Endometrial microvascular endothelial cells (primary cell): ENCODE results near the gene OR4C12. TPM values are rescaled to one million over a fixed set of nuclear protein-coding genes. Genes with fewer than 3 reads are reported as not detected.
"Not testable (repeated sequence)": the region's sequence is repeated elsewhere in the genome, so short reads cannot be mapped to it uniquely, and the experiment has no call there.

Source experiments
- in situ Hi-C: cut with HindIII; loops from 2 replicates; pipeline ENCODE4 v1.10.0; 2017; ENCODE audit warnings: low sequenced_read_pairs, low pct_unique_long_range_greater_than_20kb; ENCODE audit errors: inconsistent ontology term
- total RNA-seq: library from RNA; depleted of rRNA; stranded (reverse); fragments of >200 nt; gene quantifications from one replicate; pipeline ENCODE4 v1.2.3, GENCODE V29; 2015; ENCODE audit errors: inconsistent ontology term

The OR4C12 gene
- total RNA-seq: not detected

- in situ Hi-C loops: not testable (repeated sequence)
Observed at GRCh38 chr11:49982435-49982834, at the start of gene OR4C12. TSS of gene OR4C12 (minus strand) at chr11:49982535. CDS start at chr11:49982501, 34 bp downstream.

GRCh38 chr11:50030193-50030592, 47.9 kb upstream of the OR4C12 start:
- in situ Hi-C loops: no loop called here

GRCh38 chr11:49995565-49995964, 13.2 kb upstream of the OR4C12 start:
- in situ Hi-C loops: no loop called here

GRCh38 chr11:49973439-49973838, 8.9 kb downstream of the OR4C12 start:
- in situ Hi-C loops: not testable (repeated sequence)

- in situ Hi-C loops: no loop called here
Observed at GRCh38 chr11:49952091-49952490, 30.2 kb downstream of the OR4C12 start, which contains the start of gene OR4C13. TSS of gene OR4C13 (plus strand) at chr11:49952391. CDS start at chr11:49952423, 32 bp downstream.

GRCh38 chr11:49948701-49949100, 33.6 kb downstream of the OR4C12 start:
- in situ Hi-C loops: not testable (repeated sequence)

Other genes starting within 250 kb of the OR4C12 start
- gene OR4C13, start 30.1 kb downstream of the OR4C12 start, total RNA-seq: not detected
- not detected for gene OR4C45, start 50.3 kb upstream of the OR4C12 start, total RNA-seq